Activated T-helper 2 cell treated with anti-CD3 and anti-CD28 coated beads, Interferon-gamma antibody, Interleukin-2, Interleukin-4, amounts not matched to agents 10 μg/mL and 5 μg/mL and 100 μg/mL, durations not matched to agents 14 hours and 24 hours and 36 hours (primary cell): ENCODE results near the gene COX19. TPM values are rescaled to one million over a fixed set of nuclear protein-coding genes. Genes with fewer than 3 reads are reported as not detected.

ENCODE experiments used
- DNase-seq: peaks from one replicate; pipeline ENCODE4 v3.0.0; 2021; ENCODE audit warnings: low spot score
- H3K27ac Mint-ChIP-seq: one replicate; pipeline ENCODE4 v1.8.0; 2021; ENCODE audit warnings: mixed read lengths
- H3K27me3 Mint-ChIP-seq: one replicate; pipeline ENCODE4 v1.8.0; 2021; ENCODE audit warnings: low read depth, mixed read lengths
- H3K36me3 Mint-ChIP-seq: one replicate; pipeline ENCODE4 v1.8.0; 2021; ENCODE audit warnings: low read depth, mixed read lengths
- H3K4me1 Mint-ChIP-seq: one replicate; pipeline ENCODE4 v1.8.0; 2021; ENCODE audit warnings: low read depth, mixed read lengths
- H3K4me3 Mint-ChIP-seq: one replicate; pipeline ENCODE4 v1.8.0; 2021; ENCODE audit warnings: low read depth, mild to moderate bottlenecking, moderate library complexity, mixed read lengths
- H3K9me3 Mint-ChIP-seq: one replicate; pipeline ENCODE4 v1.8.0; 2021; ENCODE audit warnings: mixed read lengths
- intact Hi-C: fragments of 100-400 bp; cut with micrococcal nuclease; formaldehyde crosslinking; loops from one replicate; pipeline ENCODE4 v1.15.1; 2023
- total RNA-seq: library from RNA; stranded (reverse); gene quantifications from 2 replicates; pipeline ENCODE4 v1.2.3, GENCODE V29; 2022

The COX19 gene
- total RNA-seq, 1 donor from 2014 or later = 17.2 TPM

GRCh38 chr7:1016577-1017531, 41.5 kb upstream of the COX19 start:
- no peak overlapping the region for H3K27ac Mint-ChIP-seq
- H3K27me3 Mint-ChIP-seq = no peaks in the 10 kb centered on the region
- peaks cover 9% of the 10 kb centered on the region for H3K36me3 Mint-ChIP-seq
- H3K9me3 Mint-ChIP-seq = no peaks in the 10 kb centered on the region
- DNase-seq = no peak
- no peaks in the 10 kb centered on the region for H3K4me1 Mint-ChIP-seq
- H3K4me3 Mint-ChIP-seq = no peak overlapping the region
- intact Hi-C loops = no loop called here

GRCh38 chr7:1015196-1016121, 40.1 kb upstream of the COX19 start:
- DNase-seq = no peak
- intact Hi-C loops = no loop called here
- H3K27ac Mint-ChIP-seq = no peak overlapping the region
- H3K9me3 Mint-ChIP-seq = no peaks in the 10 kb centered on the region
- H3K27me3 Mint-ChIP-seq = no peaks in the 10 kb centered on the region
- no peak overlapping the region for H3K4me3 Mint-ChIP-seq
- H3K4me1 Mint-ChIP-seq = no peaks in the 10 kb centered on the region
- H3K36me3 Mint-ChIP-seq = peaks cover 3% of the 10 kb centered on the region

GRCh38 chr7:1014681-1015080, 39.3 kb upstream of the COX19 start:
- peaks cover 3% of the 10 kb centered on the region for H3K36me3 Mint-ChIP-seq
- no peaks in the 10 kb centered on the region for H3K9me3 Mint-ChIP-seq
- no peaks in the 10 kb centered on the region for H3K4me1 Mint-ChIP-seq
- no peak for DNase-seq
- H3K27me3 Mint-ChIP-seq = no peaks in the 10 kb centered on the region
- no peak overlapping the region for H3K4me3 Mint-ChIP-seq
- no peak overlapping the region for H3K27ac Mint-ChIP-seq
- intact Hi-C loops = no loop called here

DNA sequence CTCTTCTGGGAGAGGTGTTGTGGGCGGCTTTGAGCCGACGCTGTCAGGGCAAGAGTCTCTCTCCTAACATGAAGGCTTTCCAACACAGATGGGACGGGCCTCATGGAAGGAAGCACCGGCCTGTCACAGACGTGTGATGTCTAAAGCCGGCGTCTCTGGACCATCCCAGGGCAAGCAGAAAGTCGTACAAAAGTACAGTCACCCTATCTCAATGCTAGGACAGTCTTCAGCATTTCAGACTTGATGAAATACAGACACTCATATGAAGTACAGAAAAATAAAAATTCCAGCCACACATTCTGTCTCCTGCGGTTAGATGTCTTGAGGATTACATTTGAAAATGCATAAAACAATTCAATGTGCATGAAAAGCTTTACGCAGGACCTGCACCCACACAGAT, 38.2 kb upstream of the COX19 start:
- Mint-ChIP-seq H3K9me3 (no peaks in the 10 kb centered on the region), H3K27ac (no peak overlapping the region), H3K4me1 (no peaks in the 10 kb centered on the region), H3K4me3 (no peak overlapping the region), H3K27me3 (no peaks in the 10 kb centered on the region), H3K36me3 (peaks cover 3% of the 10 kb centered on the region)
- intact Hi-C loops = no loop called here
- no peak for DNase-seq

DNA sequence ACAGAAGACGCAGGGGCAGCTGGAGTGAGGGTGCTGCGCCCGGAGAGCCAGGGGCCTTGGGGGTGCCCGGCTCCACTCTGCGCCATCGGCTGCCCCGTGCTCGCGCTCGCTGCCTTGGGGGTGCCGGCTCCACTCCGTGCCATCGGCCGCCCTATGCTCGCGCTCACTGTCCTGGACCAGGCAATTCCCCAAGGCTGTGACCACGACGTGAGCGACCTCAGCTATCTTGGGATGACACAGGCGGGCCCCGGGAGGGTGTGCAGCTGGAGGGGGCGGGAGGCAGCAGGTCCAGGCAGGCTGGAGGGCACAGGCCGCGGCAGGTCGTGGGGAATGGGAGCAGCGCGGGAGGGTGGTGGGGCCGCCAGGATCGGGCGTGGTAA, 37.4 kb upstream of the COX19 start:
- Mint-ChIP-seq H3K36me3 (no peaks in the 10 kb centered on the region), H3K4me3 (no peak overlapping the region), H3K27ac (no peak overlapping the region), H3K9me3 (no peaks in the 10 kb centered on the region), H3K4me1 (no peaks in the 10 kb centered on the region), H3K27me3 (no peaks in the 10 kb centered on the region)
- intact Hi-C loops = no loop called here
- DNase-seq = no peak

GRCh38 chr7:1012004-1012715, 36.8 kb upstream of the COX19 start:
- Mint-ChIP-seq H3K9me3 (no peaks in the 10 kb centered on the region), H3K36me3 (no peaks in the 10 kb centered on the region), H3K27ac (no peak overlapping the region), H3K4me1 (no peaks in the 10 kb centered on the region), H3K27me3 (no peaks in the 10 kb centered on the region), H3K4me3 (no peak overlapping the region)
- no peak for DNase-seq
- intact Hi-C loops = no loop called here

DNA sequence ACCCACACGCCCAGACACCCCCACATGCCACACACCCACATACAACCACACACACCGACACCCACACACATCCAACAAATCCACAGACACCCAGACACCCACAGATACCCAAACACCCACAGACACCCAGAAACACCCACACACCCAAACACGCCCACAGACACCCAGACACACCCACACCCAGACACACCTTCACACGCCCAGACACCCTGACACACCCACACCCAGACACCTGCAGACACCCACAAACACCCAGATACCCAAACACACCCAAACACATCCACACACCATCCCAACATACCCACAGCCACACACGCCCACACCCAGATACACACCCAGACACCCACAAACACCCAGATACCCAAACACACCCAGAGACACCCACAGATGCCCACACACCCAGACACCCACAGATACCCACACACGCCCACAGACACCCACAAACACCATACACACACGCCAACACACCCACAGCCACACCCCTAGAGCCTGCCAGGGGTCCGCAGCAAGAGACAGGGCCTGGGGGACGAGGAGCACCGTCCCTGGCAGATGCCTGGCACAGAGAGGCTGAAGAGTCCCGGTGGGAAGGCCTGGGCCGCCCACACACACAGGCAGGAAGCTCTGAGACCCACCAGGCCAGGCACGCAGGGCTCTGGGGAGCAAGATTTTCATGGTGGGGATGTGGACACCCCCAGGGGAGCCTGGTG, 36.1 kb upstream of the COX19 start:
- Mint-ChIP-seq H3K27ac (peak overlapping the region; percentile 38), H3K4me3 (no peak overlapping the region), H3K36me3 (no peaks in the 10 kb centered on the region), H3K9me3 (no peaks in the 10 kb centered on the region), H3K4me1 (no peaks in the 10 kb centered on the region), H3K27me3 (no peaks in the 10 kb centered on the region)
- DNase-seq = no peak
- intact Hi-C loops = no loop called here

GRCh38 chr7:1010226-1010625, 34.9 kb upstream of the COX19 start:
- H3K27ac Mint-ChIP-seq = no peak overlapping the region
- no peaks in the 10 kb centered on the region for H3K36me3 Mint-ChIP-seq
- H3K27me3 Mint-ChIP-seq = no peaks in the 10 kb centered on the region
- H3K9me3 Mint-ChIP-seq = no peaks in the 10 kb centered on the region
- intact Hi-C loops = no loop called here
- no peak for DNase-seq
- H3K4me3 Mint-ChIP-seq = no peak overlapping the region
- no peaks in the 10 kb centered on the region for H3K4me1 Mint-ChIP-seq

DNA sequence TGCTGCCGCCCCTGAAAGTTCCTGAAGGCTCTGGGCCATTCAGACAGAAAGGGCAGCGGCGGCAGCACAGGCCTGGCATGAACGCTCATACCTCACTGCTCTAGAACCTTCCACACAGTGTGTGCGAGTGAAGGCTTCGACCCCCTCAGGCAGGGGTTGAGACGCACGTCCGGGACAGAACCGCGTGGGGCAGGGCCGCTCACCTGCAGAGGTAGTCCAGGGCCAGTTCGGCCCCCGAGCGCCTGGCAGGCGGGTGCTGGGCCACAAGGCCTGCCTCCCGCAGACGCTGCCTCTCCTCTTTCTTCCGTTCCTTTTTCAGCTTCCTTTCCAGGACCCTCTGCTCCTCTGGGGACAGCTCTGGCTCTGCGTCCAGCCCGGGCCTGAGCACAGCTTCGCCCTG, 34.4 kb upstream of the COX19 start:
- H3K9me3 Mint-ChIP-seq = no peaks in the 10 kb centered on the region
- H3K27ac Mint-ChIP-seq = no peak overlapping the region
- DNase-seq = no peak
- H3K27me3 Mint-ChIP-seq = no peaks in the 10 kb centered on the region
- no peak overlapping the region for H3K4me3 Mint-ChIP-seq
- H3K4me1 Mint-ChIP-seq = no peaks in the 10 kb centered on the region
- intact Hi-C loops = no loop called here
- no peaks in the 10 kb centered on the region for H3K36me3 Mint-ChIP-seq

- H3K36me3 Mint-ChIP-seq = no peaks in the 10 kb centered on the region
- no peak overlapping the region for H3K4me3 Mint-ChIP-seq
- DNase-seq = no peak
- H3K4me1 Mint-ChIP-seq = no peaks in the 10 kb centered on the region
- H3K27me3 Mint-ChIP-seq = no peaks in the 10 kb centered on the region
- no peak overlapping the region for H3K27ac Mint-ChIP-seq
- H3K9me3 Mint-ChIP-seq = no peaks in the 10 kb centered on the region
- intact Hi-C loops = no loop called here
Measured at GRCh38 chr7:1008733-1009363, 33.5 kb upstream of the COX19 start.

- H3K27ac Mint-ChIP-seq = no peak overlapping the region
- DNase-seq = no peak
Measured at GRCh38 chr7:1007901-1008300, 32.6 kb upstream of the COX19 start.

DNA sequence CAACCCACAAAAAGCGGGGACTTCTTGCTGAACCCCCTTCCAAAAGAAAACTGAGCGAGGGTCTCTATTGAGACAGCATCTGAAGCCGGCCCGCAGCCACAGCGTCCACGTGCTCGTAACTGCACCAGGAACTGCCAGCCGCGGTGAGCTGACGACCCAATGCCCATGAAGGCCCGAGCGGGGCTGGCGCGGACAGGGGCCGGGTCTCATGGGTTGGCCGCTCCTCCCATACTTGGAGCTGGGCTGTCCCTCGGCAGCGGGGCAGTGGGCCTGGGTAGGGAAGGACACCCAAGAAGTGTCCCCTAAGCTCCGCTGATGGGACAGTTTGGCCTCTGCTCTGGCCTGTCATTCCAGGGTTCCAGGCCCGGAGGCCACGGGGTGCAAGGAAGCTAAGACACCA, 30.0 kb upstream of the COX19 start:
- no peak for DNase-seq
- H3K36me3 Mint-ChIP-seq = peaks cover 2% of the 10 kb centered on the region
- H3K9me3 Mint-ChIP-seq = no peaks in the 10 kb centered on the region
- H3K4me1 Mint-ChIP-seq = no peaks in the 10 kb centered on the region
- H3K27me3 Mint-ChIP-seq = no peaks in the 10 kb centered on the region
- intact Hi-C loops = no loop called here
- H3K4me3 Mint-ChIP-seq = no peak overlapping the region
- no peak overlapping the region for H3K27ac Mint-ChIP-seq

More at GRCh38 chr7:1007901-1008300, 32.6 kb upstream of the COX19 start:
- no peak overlapping the region for H3K4me3 Mint-ChIP-seq
- no peaks in the 10 kb centered on the region for H3K4me1 Mint-ChIP-seq
- no peaks in the 10 kb centered on the region for H3K27me3 Mint-ChIP-seq
- H3K9me3 Mint-ChIP-seq = no peaks in the 10 kb centered on the region
- intact Hi-C loops = no loop called here
- H3K36me3 Mint-ChIP-seq = no peaks in the 10 kb centered on the region
